ENCODE data around the gene UBASH3A. TPM values are rescaled to one million over a fixed set of nuclear protein-coding genes. Genes with fewer than 3 reads are reported as not detected.

Gene UBASH3A
- total and polyA plus RNA-seq, 5 donors, result 0.07 to 0.29 (median 0.23) TPM

DNA sequence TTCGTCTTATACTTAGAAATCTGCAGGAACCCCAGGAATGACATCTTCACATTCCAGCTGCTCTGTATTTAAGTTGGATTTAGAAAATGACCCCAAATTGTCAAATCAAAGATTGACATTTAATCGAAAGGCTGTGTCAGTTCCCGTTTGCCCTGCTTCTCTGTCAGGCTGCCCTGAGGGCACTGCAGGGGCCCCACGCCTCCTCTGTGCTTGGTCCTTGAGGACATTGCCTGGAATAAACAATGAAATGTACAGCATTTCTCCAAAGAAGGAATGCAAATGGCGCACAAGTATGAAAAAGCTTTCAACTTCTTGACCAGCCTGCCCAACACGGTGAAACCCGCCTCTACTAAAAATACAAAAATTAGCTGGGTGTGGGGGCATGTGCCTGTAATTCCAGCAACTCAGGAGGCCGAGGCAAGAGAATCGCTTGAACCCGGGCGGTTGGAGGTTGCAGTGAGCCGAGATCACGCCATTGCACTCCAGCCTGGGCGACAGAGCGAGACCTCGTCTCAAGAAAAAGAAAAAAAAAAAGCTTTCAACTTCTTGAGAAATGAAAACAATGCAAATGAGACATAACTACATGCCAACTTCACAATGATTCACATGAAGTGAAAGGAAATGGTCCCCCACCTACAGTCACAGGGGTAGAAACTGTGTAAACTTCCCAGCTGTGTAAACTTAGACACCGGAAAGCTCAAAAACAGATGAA lies 10.8 kb upstream of the UBASH3A start:
- H3K27ac ChIP-seq (ENCODE audit: low read length), result no peak overlapping the region
- intact Hi-C loops (cut with DNase I), result no loop called here
- WGBS, result 78% methylated on average over 17 of the region's 17 CpGs
- no peak for ATAC-seq
- no peaks in the 10 kb centered on the region for H3K9me3 ChIP-seq (ENCODE audit: control insufficient read depth, low read length)
- H3K4me1 ChIP-seq (ENCODE audit: control insufficient read depth, insufficient read depth, low read length), result no peaks in the 10 kb centered on the region
- no peaks in the 10 kb centered on the region for H3K27me3 ChIP-seq (ENCODE audit: control insufficient read depth, insufficient read depth)
- no peak overlapping the region for H3K4me3 ChIP-seq (ENCODE audit: low read length)
- no peak for DNase-seq

- no peak for ATAC-seq
- Histone ChIP-seq H3K27me3 (ENCODE audit: control insufficient read depth, insufficient read depth) (no peaks in the 10 kb centered on the region), H3K4me1 (ENCODE audit: control insufficient read depth, insufficient read depth, low read length) (no peaks in the 10 kb centered on the region), H3K4me3 (ENCODE audit: low read length) (no peak overlapping the region), H3K9me3 (ENCODE audit: control insufficient read depth, low read length) (no peaks in the 10 kb centered on the region), H3K27ac (ENCODE audit: low read length) (no peak overlapping the region)
- intact Hi-C loops (cut with DNase I), result no loop called here
- DNase-seq, result no peak
- WGBS, result 74% methylated on average over 8 of the region's 8 CpGs
Observed at GRCh38 chr21:42393443-42393950, 10.2 kb upstream of the UBASH3A start.

DNA sequence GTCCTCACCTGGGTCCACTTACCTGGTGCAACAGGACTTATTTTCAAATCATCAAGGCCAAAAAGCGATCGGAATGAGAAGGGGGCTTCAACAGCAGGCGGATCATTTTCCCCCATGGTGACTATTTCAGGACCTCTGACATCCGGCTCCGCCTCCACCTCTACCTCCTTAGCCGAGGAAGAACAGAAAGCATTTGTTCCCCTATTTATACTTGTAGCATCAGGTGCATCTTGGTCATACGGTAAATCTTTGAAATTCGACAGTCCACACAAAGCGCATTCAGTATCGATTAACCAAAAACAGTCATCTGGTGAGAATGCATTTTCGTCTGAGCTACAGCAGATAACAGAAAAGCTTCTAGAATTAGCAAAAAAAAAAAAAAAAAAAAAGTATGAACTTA lies 8.4 kb upstream of the UBASH3A start:
- WGBS, result 94% methylated on average over 11 of the region's 11 CpGs
- H3K27me3 ChIP-seq (ENCODE audit: control insufficient read depth, insufficient read depth), result no peaks in the 10 kb centered on the region
- H3K4me1 ChIP-seq (ENCODE audit: control insufficient read depth, insufficient read depth, low read length), result no peaks in the 10 kb centered on the region
- ATAC-seq (no peak), DNase-seq (no peak)
- no peak overlapping the region for H3K4me3 ChIP-seq (ENCODE audit: low read length)
- no peak overlapping the region for H3K27ac ChIP-seq (ENCODE audit: low read length)
- no peaks in the 10 kb centered on the region for H3K9me3 ChIP-seq (ENCODE audit: control insufficient read depth, low read length)
- intact Hi-C loops (cut with DNase I), result no loop called here

DNA sequence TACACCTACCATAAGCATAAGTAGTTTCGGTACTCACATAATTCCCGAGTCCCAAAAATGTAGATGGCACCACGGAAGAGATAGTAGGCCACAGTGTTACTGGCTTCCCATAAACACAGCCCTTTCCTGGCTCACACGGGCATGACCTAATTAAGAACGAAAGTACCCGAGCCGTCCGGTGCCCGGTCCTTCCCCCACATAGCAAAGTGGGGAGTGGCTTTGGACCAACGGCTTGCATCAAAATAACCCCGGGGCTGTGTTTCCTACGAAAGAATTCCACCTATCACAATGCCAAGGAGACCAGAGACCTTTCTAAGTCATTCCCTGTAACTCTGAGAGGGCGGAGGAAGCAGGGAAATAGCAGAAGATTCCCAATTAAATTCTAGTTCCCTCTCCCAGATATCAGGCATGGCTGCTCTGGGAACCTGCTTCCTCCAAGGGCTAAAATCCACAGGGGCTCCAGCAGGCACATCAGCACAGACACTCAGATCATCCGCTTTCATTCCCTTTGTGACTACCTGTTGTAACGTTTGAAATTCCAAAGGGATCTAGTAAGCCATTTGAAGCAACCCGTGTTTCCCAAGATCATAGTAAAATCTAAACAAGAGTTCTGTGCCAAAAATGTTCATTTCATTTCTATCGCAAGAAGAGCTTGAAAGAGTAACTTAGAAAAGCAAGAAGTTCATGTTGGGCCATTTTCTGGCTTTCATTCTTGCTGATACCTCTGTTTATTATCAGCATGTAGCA lies 7.6 kb upstream of the UBASH3A start, which contains the start of gene TMPRSS3:
TMPRSS3 (minus strand) TSS at position 148 of the 747 bp plus-strand sequence. CDS start 635 bp downstream, outside the sequence.
- no peaks in the 10 kb centered on the region for H3K9me3 ChIP-seq (ENCODE audit: control insufficient read depth, low read length)
- H3K27me3 ChIP-seq (ENCODE audit: control insufficient read depth, insufficient read depth), result no peaks in the 10 kb centered on the region
- no peak for DNase-seq
- no peaks in the 10 kb centered on the region for H3K4me1 ChIP-seq (ENCODE audit: control insufficient read depth, insufficient read depth, low read length)
- H3K4me3 ChIP-seq (ENCODE audit: low read length), result no peak within 1 kb of the TSS
- WGBS, result 86% methylated on average over 17 of the region's 17 CpGs
- no peak within 1 kb of the TSS for H3K27ac ChIP-seq (ENCODE audit: low read length)
- intact Hi-C loops (cut with DNase I), result no loop called here
- no peak for ATAC-seq

DNA sequence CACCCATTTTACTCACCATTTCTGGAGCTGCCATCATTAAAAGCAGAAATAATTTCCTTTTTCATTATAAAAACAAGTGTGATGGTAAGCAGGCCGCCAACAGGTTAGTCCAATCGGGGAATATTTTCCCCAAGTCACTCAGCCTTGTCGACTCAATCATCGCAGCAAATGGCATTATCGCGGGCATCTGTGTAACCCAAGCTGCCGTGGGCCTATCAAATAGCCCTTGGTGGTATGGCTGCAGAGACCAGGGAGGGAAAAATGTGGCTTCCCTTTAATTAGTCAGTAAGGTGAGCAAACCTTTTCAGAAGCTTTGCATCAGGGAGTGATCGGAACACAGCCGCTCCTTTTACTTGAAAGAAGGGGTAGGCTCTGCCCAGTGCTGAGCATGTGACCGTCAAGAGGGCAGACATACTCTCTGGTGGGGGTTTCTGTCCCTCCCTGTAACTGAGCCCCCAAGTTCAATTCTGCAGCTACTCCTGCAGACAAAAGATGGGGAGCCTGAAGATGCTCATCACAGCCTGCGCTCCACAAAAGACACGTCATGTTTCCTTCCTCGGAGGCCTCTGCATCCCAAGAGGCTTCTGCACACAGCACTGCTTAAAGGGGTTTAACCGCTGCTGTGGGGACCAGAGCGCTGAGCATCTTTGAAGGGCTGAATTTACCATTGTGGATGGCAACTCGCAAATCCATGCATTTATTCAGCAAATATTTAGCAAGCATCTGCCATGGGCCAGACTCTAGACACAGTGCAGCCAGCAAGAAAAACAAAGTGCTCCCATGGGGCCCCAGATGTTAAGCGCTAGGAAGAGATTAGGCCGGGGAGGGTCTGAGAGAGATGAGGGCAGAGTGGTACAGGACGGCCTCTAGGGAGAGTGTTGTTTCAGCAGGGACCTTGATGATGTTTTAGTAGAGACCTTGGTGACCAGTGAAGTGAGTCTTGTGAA lies 6.6 kb upstream of the UBASH3A start:
- ATAC-seq (no peak), DNase-seq (no peak)
- WGBS, result 81% methylated on average over 19 of the region's 19 CpGs
- H3K9me3 ChIP-seq (ENCODE audit: control insufficient read depth, low read length), result no peaks in the 10 kb centered on the region
- H3K4me3 ChIP-seq (ENCODE audit: low read length), result no peak overlapping the region
- intact Hi-C loops (cut with DNase I), result no loop called here
- H3K4me1 ChIP-seq (ENCODE audit: control insufficient read depth, insufficient read depth, low read length), result no peaks in the 10 kb centered on the region
- H3K27ac ChIP-seq (ENCODE audit: low read length), result no peak overlapping the region
- H3K27me3 ChIP-seq (ENCODE audit: control insufficient read depth, insufficient read depth), result no peaks in the 10 kb centered on the region

GRCh38 chr21:42397746-42398394 lies 5.8 kb upstream of the UBASH3A start:
- Histone ChIP-seq H3K9me3 (ENCODE audit: control insufficient read depth, low read length) (no peaks in the 10 kb centered on the region), H3K27ac (ENCODE audit: low read length) (no peak overlapping the region), H3K27me3 (ENCODE audit: control insufficient read depth, insufficient read depth) (no peaks in the 10 kb centered on the region), H3K4me3 (ENCODE audit: low read length) (no peak overlapping the region), H3K4me1 (ENCODE audit: control insufficient read depth, insufficient read depth, low read length) (no peaks in the 10 kb centered on the region)
- intact Hi-C loops (cut with DNase I), result no loop called here
- ATAC-seq, result no peak
- 85% methylated on average over 14 of the region's 14 CpGs for WGBS
- no peak for DNase-seq

- intact Hi-C loops (cut with DNase I), result no loop called here
- no peak for ATAC-seq
- Histone ChIP-seq H3K4me3 (ENCODE audit: low read length) (no peak overlapping the region), H3K9me3 (ENCODE audit: control insufficient read depth, low read length) (no peaks in the 10 kb centered on the region), H3K27me3 (ENCODE audit: control insufficient read depth, insufficient read depth) (no peaks in the 10 kb centered on the region), H3K27ac (ENCODE audit: low read length) (no peak overlapping the region), H3K4me1 (ENCODE audit: control insufficient read depth, insufficient read depth, low read length) (no peaks in the 10 kb centered on the region)
- DNase-seq, result no peak
- WGBS, result 72% methylated on average over 12 of the region's 12 CpGs
Observed at GRCh38 chr21:42398436-42399028, 5.2 kb upstream of the UBASH3A start.

- H3K4me1 ChIP-seq (ENCODE audit: control insufficient read depth, insufficient read depth, low read length), result no peaks in the 10 kb centered on the region
- no peak for DNase-seq
- ATAC-seq, result no peak
- no peak overlapping the region for H3K4me3 ChIP-seq (ENCODE audit: low read length)
- H3K9me3 ChIP-seq (ENCODE audit: control insufficient read depth, low read length), result no peaks in the 10 kb centered on the region
- no peak overlapping the region for H3K27ac ChIP-seq (ENCODE audit: low read length)
- intact Hi-C loops (cut with DNase I), result no loop called here
- WGBS, result 77% methylated on average over 4 of the region's 4 CpGs
- no peaks in the 10 kb centered on the region for H3K27me3 ChIP-seq (ENCODE audit: control insufficient read depth, insufficient read depth)
Observed at GRCh38 chr21:42400525-42400924, 3.2 kb upstream of the UBASH3A start.

- Histone ChIP-seq H3K4me1 (ENCODE audit: control insufficient read depth, insufficient read depth, low read length) (no peaks in the 10 kb centered on the region), H3K4me3 (ENCODE audit: low read length) (no peak overlapping the region), H3K27me3 (ENCODE audit: control insufficient read depth, insufficient read depth) (no peaks in the 10 kb centered on the region), H3K27ac (ENCODE audit: low read length) (no peak overlapping the region), H3K9me3 (ENCODE audit: control insufficient read depth, low read length) (no peaks in the 10 kb centered on the region)
- intact Hi-C loops (cut with DNase I), result no loop called here
- ATAC-seq (no peak), DNase-seq (no peak)
- WGBS, result 48% methylated on average over 3 of the region's 3 CpGs
Observed at GRCh38 chr21:42401154-42401553, 2.5 kb upstream of the UBASH3A start.

GRCh38 chr21:42401820-42402251 lies 1.9 kb upstream of the UBASH3A start:
- Histone ChIP-seq H3K27me3 (ENCODE audit: control insufficient read depth, insufficient read depth) (no peaks in the 10 kb centered on the region), H3K27ac (ENCODE audit: low read length) (no peak overlapping the region), H3K4me1 (ENCODE audit: control insufficient read depth, insufficient read depth, low read length) (no peaks in the 10 kb centered on the region), H3K4me3 (ENCODE audit: low read length) (no peak overlapping the region), H3K9me3 (ENCODE audit: control insufficient read depth, low read length) (no peaks in the 10 kb centered on the region)
- 81% methylated on average over 2 of the region's 2 CpGs for WGBS
- intact Hi-C loops (cut with DNase I), result no loop called here
- no peak for ATAC-seq
- no peak for DNase-seq

All from right cardiac atrium (tissue), 5 donors.